ENCODE results near the gene ELP5.

ELP5 gene

GRCh38 chr17:7219229-7219811 lies 32.7 kb upstream of the ELP5 start:
- no peak for DNase-seq

- peak; percentile 69 for DNase-seq
Measured at GRCh38 chr17:7219812-7220592, 32.0 kb upstream of the ELP5 start, which contains the start of the genes ACADVL and DLG4. ACADVL (plus strand) TSS chr17:7219938; CDS start chr17:7219985, 47 bp downstream. DLG4 (minus strand) TSS chr17:7219836.

GRCh38 chr17:7220593-7221277 lies 31.3 kb upstream of the ELP5 start:
- peak; percentile 50 for DNase-seq

GRCh38 chr17:7221278-7222092 lies 30.5 kb upstream of the ELP5 start:
- no peak for DNase-seq

GRCh38 chr17:7222093-7222971 lies 29.7 kb upstream of the ELP5 start:
- DNase-seq = no peak

- no peak for DNase-seq
Measured at GRCh38 chr17:7222972-7223292, 29.1 kb upstream of the ELP5 start.

DNA sequence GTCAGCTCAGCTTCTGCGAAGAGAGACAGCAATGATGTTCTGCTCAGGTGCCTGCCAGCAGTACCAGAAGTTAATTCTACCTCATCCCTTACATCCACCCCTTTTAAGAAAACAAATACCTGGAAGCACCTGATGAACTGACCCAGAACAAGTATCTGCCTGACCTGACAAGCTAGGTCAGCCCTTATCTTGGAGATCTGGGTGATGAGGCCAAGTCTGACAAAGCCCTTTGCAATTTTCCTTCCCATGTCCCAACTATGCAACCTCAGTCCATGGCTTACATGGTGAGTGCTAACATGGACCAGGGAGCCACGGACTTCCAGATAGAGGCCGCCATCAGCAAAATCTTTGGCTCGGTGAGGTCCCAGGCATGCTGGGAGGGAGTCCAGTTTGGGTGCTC lies 28.6 kb upstream of the ELP5 start:
- no peak for DNase-seq

- DNase-seq = no peak
Measured at GRCh38 chr17:7224110-7224509, 27.9 kb upstream of the ELP5 start.

- DNase-seq = no peak
Measured at GRCh38 chr17:7224661-7225111, 27.3 kb upstream of the ELP5 start.

GRCh38 chr17:7225711-7226331 lies 26.2 kb upstream of the ELP5 start:
- DNase-seq = no peak

- no peak for DNase-seq
Measured at GRCh38 chr17:7226721-7227710, 25.0 kb upstream of the ELP5 start.

DNA sequence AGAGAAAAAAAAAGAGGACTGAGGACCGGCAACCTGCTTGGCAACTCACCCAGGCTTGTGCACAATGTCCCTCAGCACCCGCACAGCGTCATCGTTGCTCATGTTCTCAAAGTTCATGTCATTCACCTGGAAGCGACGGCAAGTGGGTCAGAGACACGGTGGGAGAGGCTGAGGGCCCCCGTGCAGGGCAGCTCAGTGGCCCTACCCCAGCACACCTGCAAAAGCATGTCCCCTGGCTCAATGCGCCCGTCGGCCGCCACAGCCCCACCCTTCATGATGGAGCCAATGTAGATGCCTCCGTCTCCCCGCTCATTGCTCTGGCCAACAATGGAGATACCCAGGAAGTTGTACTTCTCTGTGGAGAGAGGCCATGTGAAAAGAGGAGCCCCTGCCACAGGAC lies 23.1 kb upstream of the ELP5 start:
- DNase-seq = no peak

- DNase-seq = no peak
Measured at GRCh38 chr17:7229504-7229903, 22.5 kb upstream of the ELP5 start.

DNA sequence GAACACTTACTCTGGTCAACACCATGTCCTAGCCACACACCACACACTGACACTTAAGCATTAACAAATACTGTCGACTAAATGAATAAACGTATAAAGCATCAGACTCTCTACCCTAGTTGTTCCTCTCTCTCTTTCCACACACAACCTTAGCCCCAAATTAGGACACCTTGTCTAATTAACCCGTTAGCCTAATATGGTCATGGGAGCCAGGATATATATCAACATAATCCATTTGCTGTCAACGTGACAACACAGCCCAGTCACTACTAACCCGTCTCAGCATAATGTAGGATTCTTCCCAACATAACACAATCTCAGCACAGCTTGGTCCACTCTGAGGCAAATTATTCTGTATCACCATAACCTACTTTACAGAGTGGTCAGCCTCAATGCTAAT lies 19.9 kb upstream of the ELP5 start:
- no peak for DNase-seq

GRCh38 chr17:7233701-7234082 lies 18.3 kb upstream of the ELP5 start:
- no peak for DNase-seq

DNA sequence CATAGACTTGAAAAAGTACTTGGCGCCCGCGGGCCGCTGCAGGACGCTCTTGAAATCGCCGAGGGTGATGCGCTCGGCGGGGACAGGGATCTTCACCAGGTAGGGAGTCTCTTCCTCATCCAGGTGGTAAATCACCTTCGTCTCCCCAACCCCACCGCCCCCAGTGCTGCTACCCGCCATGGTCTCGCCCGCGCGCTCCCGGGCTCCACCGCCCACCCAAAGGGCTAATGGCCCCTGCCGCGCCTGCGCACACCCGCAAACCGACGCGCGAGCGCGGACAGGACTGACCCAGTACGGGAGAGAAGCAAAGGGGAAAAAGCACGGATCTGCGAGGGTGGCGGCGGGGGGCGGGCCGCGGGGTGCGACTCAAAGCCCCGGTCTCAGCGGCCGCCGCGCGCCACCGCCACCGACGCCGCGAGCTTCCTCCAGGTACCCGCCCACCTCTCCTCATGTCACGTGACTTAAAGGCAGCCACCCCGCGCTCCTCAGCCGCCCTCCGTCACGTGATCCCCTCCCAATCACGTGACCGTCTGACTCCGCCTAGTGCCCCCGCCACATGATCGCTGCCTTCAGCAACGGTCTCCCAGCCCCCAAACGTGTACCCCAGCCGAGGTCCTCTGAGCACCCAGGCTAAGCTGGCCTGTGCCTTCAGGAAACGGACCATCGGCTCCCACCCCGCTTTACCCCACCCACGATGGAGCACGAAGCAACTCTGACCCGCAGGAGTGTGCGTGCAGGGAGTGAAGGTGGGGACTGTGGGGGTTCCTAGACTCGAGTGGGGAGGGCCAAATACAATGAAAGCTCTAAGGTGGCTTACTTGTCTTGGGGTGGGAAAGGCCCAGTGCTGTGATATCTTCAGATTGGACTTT lies 17.7 kb upstream of the ELP5 start, which contains the start of gene DVL2:
DVL2 (minus strand) TSS at position 435 of the 869 bp plus-strand sequence; CDS start at position 180, 255 bp downstream.
- peak; percentile 94 for DNase-seq

DNA sequence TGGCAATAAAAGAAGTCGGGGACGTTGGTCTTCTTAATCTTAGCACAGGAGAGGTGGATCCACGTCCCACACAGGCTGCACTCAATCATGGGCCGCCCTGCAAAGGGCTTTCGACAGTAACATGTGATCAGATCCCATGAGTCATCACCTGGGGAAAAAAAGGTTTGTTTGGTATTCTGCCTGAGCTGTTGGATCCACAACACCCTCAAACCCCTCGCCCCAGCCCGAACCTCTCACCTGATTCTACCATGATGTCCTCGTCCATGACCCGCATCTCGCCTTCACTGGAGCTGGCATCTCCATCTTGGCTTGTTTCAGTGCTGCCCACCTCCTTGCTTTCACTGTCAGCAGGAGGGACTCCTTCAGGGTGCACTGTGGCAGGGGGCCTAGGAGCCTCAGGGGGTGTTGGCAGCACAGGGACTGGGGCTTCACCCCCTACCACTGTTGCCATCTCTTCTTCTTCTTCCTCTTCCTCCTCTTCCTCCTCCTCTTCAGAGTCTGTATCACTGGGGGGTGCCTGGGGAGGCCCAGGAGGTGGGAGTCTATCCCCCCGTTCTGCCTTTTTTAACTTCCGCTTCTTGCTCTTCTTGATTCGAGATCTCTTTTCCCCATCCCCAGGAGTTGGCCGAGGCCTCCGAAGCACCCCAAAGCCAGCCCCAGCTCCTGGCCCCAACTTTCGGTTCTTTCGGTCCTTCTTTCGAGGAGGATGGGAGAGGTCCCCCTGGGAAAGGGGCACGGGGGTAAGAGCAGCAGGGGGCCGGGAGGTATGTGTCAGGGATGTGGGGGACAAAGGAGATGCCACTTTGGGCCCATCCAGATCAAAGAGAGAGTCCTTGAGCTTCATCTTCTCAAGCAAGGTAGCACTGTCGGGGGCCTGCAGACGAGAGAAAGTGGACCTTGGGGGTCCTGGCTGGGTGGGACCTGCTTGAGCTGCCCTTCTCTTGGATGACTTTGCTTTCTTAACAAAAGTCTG lies 16.0 kb upstream of the ELP5 start:
- DNase-seq = no peak

- no peak for DNase-seq
Measured at GRCh38 chr17:7236808-7237207, 15.2 kb upstream of the ELP5 start.
